Fibroblast of pulmonary artery (primary cell): Measurements from ENCODE around the gene TAF7L.

Source experiments
- DNase-seq: peaks from one replicate; pipeline ENCODE4 v3.0.0-alpha.2; 2010; ENCODE audit warnings: low read depth
- H3K4me3 ChIP-seq: replicated peaks from 2 replicates; pipeline ENCODE4 v1.5.1; 2011; ENCODE audit warnings: low read depth, mild to moderate bottlenecking, control low read depth, low read length, moderate library complexity
- TF ChIP-seq, protein P1 (sequence below): IDR thresholded peaks from 2 replicates; pipeline ENCODE4 v1.5.1; 2011; ENCODE audit warnings: mild to moderate bottlenecking, control low read depth, low read length, inconsistent platforms; ENCODE audit errors: missing control alignments

Gene TAF7L

DNA sequence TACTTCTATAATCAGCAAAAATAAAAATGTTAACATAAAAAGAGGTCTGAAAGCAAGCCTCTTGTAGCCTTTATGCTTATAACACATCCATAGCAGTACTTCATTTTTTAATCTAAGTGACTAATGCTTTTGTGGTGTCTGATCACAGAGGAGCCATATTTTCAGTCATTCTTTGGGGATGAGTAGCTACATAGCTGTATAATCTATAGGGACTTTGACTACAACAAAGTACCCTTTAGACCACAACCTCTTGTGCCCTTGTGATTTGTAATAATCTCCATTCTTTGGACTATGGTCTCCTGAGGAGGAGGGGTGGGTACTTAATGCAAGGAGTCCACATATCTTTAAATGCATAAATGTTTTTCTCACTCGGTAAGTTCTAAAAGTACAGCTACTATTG, 62.0 kb downstream of the TAF7L start:
- peak; percentile 54 for DNase-seq
- no peak overlapping the region for H3K4me3 ChIP-seq
- TF ChIP-seq, protein P1, sequence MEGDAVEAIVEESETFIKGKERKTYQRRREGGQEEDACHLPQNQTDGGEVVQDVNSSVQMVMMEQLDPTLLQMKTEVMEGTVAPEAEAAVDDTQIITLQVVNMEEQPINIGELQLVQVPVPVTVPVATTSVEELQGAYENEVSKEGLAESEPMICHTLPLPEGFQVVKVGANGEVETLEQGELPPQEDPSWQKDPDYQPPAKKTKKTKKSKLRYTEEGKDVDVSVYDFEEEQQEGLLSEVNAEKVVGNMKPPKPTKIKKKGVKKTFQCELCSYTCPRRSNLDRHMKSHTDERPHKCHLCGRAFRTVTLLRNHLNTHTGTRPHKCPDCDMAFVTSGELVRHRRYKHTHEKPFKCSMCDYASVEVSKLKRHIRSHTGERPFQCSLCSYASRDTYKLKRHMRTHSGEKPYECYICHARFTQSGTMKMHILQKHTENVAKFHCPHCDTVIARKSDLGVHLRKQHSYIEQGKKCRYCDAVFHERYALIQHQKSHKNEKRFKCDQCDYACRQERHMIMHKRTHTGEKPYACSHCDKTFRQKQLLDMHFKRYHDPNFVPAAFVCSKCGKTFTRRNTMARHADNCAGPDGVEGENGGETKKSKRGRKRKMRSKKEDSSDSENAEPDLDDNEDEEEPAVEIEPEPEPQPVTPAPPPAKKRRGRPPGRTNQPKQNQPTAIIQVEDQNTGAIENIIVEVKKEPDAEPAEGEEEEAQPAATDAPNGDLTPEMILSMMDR: no peak

DNA sequence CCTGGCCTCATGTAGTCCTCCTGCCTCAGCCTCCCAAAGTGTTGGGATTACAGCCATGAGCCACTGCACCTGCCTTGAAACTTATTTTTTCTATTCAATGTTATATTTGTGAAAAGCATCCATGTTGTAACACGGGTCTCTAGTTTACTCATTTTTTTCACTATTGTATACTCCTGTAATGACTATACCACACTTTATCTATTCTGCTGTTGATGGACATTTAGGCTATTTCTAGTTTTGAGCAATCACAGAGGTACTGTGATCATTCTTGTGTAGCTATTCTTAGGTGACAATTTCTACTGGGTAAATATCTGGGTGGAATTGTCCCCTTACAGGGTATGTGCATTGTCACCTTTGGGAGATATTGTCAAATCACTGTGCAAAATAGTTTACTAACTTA, 67.9 kb downstream of the TAF7L start:
- no peak for DNase-seq
- H3K4me3 ChIP-seq: no peak overlapping the region
- TF ChIP-seq, protein P1: no peak

GRCh38 chrX:101220662-101221260, 70.4 kb downstream of the TAF7L start:
- H3K4me3 ChIP-seq: peak overlapping the region; percentile 30
- no peak for DNase-seq
- TF ChIP-seq, protein P1: no peak

DNA sequence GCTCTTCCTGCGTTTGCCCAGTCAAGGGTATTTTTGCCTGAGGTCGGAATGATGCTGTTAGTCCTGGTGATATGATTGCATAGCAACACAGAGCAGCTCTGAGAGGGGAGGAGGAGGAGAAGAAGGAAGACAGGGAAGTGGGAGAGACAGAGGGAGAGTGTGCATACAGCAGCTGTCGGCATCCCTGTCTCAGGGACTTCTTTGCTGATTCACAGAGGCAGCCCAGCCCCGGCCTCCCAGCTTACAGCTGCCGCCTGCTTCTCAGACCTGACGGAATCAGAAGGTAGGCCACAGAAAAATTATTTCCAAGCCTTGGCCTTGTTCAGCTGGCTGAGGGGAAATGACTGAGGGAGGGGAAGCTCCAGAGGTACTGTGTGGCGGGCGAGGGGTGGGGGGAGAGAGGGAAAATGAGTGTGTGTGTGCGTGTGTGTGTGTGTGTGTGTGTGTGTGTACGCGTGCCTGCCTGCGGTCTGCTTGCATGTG, 71.2 kb downstream of the TAF7L start:
- TF ChIP-seq, protein P1: no peak
- peak overlapping the region; percentile 30 for H3K4me3 ChIP-seq
- DNase-seq: peak; percentile 71

DNA sequence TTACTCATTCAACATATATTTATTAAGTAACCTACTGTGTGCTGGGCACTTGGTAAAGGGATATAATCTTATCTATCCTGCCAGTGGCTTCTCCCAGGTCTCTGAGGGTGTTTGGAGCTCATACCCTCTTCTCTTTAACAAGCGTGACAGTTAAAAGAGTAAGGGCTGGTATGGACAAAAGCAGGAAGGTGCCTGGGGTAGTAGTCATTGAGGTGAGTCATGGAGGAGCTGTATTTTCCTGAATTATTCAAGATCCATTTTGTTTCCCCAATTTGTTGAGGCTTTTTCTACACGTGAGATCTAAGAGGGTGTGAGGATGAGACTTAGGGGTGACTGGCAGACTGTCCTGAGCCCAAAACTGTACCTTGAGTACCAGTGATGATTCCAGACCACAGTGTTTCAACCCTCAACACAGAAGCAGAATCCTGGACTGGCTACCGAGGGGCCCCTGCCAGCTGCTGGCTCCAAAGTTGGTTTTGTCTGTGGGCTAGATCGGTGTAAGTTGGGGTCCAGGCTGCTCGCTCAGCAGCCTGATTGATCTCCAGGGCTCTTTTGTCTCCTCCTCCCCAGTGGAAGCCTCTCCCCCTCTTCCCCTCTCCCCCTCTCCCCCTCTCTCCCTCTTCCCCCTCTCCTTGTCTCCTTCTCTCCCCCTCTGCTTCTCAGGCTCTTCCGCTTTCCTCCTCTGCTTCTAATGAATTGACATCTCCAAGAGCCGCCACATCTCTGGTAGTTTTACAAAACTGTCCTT, 71.8 kb downstream of the TAF7L start, which contains the start of gene DRP2:
DRP2 (plus strand) TSS at position 671 of the 748 bp plus-strand sequence. CDS start 11,862 bp downstream, outside the sequence.
- DNase-seq: peak; percentile 37
- TF ChIP-seq, protein P1: no peak
- peak within 1 kb of the TSS; percentile 30 for H3K4me3 ChIP-seq
